GM21786 (cell line): Measurements from ENCODE around the gene SPATA3.
"Not testable (repeated sequence)": the region's sequence is repeated elsewhere in the genome, so short reads cannot be mapped to it uniquely, and the experiment has no call there.

ENCODE experiments used
- ATAC-seq: cut with Tn5 transposase; IDR thresholded peaks from one replicate; pipeline ENCODE4 v1.9.1; 2021; ENCODE audit not compliant: unreplicated experiment

SPATA3 gene

GRCh38 chr2:231018184-231018583 lies 22.3 kb downstream of the SPATA3 start:
- ATAC-seq = no peak

DNA sequence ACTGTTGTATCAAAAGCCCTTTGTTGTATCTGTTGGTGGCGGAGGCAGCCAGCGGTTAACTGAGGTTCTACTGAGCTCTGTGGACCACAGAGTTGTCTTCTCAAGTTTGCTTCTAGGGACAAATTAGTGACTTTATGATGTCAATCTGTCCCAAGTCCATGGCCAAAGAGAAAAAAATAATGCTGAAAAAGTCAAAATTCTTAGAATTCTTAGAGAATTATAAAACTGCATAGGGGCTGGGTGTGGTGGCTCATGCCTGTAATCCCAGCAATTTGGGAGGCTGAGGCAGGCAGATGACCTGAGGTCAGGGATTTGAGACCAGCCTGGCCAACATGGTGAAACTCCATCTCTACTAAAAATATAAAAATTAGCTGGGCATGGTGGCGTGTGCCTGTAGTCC lies 29.1 kb downstream of the SPATA3 start:
- not testable (repeated sequence) for ATAC-seq

GRCh38 chr2:231028889-231029288 lies 33.0 kb downstream of the SPATA3 start:
- no peak for ATAC-seq

DNA sequence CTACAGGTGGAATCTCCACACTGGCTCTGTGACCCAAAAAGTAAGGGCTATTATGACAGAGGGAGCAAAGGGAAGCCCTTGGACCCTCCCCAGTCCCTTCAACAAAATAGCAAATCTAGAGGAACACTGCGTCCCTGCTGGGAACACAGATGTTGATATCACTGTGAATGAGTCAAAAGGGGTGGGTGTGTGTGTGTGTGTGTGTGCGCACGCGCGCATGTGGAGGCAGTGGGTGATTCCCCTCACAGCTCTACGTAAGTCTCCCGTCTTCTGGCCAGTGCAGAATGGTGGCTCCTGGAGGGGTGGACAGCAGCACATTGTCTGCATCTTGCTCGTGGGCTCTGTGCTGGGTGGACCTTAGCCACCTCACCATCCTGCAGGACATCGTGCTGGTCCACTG lies 33.6 kb downstream of the SPATA3 start:
- no peak for ATAC-seq

DNA sequence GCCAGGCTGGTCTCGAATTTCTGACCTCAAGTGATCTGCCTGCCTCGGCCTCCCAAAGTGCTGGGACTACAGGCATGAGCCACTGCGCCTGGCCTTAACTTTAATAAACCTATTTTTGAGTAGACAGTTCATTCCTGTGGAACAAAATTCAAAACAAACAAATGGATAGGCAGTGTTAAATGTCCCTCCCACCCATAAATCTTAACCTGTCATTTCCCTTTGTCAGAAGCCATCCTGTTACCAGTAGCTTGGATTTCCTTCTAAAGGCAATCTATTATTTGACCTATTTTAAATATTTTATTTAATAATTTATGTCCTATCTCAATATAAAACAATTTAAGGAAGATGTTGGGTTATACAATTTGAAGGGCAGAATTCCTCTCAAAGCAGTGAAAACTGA lies 34.8 kb downstream of the SPATA3 start:
- ATAC-seq = no peak

DNA sequence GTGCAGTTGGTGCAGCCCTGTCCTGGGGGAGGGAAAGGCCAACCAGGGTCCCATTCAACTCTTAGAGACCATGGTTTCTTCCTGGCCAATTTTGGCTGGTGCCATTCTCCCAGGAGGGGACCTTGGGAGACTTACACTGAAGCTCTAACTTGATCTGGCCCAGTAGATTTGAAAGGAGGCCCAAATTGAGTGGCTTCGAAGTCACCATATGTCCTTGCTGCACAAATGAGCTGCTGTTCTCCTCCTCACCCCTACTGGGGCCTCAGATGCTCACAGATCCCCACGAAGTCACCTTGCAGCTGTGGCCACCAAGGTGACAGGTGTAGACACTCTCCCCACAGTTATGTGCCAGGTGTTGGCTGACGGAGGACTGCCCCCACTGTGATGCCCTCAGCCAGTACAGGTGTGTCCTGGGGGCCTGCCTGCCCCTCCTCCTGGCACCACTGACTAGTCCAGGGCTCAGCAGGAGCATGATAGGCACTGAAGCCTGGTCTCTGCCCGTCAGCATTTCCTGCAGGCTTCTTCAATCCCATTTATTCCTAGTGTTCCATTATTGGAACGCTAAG lies 36.7 kb downstream of the SPATA3 start:
- no peak for ATAC-seq

- ATAC-seq = no peak
Observed at GRCh38 chr2:231033147-231034132, 37.5 kb downstream of the SPATA3 start.

DNA sequence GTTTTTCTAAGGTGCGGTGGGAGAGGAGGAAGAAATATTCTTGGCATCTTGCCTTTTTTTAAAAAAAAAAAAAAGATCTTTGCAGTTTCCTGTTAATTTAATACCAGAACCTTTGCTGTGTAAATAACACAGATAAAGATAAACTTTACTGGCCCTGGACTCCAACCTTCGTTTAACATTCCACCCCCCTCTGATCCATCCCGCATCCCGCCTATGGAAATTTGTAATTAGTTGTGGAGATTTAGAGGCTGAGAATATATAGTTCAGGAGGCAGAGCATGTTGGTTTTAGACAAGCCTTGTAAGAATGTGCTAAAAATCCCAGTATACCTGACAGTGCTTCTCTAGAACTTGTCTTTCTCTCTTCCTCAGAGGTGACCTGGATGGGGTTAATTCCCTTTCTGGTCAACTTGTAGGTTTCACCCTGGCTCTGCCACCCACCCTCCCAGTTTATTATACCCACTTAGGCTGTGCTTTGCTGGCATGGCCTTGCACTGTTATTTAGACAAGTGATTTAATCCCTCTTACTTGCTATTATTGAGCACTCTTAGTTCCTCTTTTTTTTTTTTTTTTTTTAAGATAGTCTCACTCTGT lies 38.5 kb downstream of the SPATA3 start:
- no peak for ATAC-seq

- no peak for ATAC-seq
Observed at GRCh38 chr2:231036131-231036530, 40.2 kb downstream of the SPATA3 start.

GRCh38 chr2:231036578-231037106 lies 40.7 kb downstream of the SPATA3 start:
- no peak for ATAC-seq

DNA sequence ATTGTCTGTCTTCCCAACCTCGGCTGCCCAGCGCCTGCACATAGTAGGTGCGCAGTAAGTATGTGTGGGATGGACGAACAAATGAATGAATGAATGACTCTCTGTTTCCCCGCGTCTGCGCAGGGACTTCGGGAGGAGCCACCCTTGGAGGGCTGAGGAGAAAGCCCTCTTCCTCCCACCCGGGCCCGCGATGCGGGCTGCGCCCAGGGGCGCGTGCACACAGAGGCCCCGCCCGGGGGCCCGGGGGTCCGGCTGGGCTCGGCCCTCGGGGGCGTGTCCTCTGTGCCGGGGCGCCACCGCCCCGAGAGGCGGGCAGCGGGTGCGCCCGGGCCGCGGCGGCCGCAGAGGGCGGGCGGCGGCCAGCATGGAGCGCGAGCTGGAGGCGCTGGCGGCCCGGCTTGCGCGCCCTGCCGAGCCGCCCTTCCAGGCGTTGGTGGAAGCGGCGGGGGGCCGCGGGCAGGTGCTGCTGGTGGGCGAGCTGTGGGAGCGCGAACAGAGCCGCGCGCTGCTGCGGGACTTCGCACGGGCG lies 41.3 kb downstream of the SPATA3 start, which contains the start of gene C2orf72:
Gene C2orf72, plus strand, starts transcription at position 322 of the 529 bp plus-strand sequence. Its CDS starts 43 bp downstream, at position 365.
- ATAC-seq = no peak

GRCh38 chr2:231037731-231038482 lies 42.0 kb downstream of the SPATA3 start:
- no peak for ATAC-seq

DNA sequence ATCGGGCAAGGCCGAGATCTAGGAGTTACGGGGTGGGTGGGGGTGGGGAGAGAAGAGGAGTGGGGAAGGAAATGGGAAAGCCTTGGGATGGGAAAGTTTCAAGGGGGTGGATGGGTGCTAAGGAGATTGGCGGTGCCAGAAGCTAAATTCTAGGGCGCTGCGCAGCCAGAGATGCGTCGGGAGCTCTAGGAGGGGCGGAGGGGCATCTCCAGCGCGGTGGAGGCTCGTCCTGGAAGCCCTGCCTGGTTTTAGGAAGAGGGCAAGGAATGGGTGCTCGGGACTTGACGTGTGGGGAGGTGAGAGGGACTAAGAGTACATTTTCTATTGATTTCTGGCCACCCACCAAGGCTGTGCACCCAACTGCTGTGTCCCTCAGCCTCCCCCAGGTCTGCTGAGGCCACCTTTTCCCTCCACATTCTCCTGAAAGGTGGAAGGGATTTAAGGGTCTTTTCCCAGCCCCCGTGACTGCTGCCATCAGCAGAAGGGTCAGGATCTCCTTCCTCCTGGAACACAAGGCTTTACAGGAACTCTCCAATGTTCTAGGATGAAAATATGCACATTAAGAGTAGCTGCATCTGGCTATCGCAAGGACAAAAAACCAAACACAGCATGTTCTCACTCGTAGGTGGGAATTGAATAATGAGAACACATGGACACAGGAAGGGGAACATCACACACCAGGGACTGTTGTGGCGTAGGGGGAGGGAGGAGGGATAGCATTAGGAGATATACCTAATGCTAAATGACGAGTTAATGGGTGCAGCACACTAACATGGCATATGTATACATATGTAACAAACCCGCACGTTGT lies 42.8 kb downstream of the SPATA3 start:
- no peak for ATAC-seq

DNA sequence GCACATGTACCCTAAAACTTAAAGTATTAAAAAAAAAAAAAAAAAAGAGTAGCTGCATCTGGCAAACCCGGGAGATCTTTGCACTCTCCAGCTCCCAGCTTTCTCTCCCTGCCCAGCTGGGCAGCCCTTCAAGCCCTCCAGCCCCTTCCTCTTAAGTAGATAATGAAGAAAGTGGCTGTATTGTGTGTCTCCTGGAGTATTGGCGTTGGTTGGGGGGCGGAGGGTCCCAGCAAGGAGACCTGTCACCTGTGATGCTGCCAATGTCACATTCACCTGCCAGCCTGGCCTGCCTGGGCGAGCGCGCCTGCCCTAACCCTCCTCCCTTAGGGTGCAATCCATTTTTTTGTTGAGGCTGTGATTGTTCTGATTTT lies 43.4 kb downstream of the SPATA3 start:
- ATAC-seq = no peak

DNA sequence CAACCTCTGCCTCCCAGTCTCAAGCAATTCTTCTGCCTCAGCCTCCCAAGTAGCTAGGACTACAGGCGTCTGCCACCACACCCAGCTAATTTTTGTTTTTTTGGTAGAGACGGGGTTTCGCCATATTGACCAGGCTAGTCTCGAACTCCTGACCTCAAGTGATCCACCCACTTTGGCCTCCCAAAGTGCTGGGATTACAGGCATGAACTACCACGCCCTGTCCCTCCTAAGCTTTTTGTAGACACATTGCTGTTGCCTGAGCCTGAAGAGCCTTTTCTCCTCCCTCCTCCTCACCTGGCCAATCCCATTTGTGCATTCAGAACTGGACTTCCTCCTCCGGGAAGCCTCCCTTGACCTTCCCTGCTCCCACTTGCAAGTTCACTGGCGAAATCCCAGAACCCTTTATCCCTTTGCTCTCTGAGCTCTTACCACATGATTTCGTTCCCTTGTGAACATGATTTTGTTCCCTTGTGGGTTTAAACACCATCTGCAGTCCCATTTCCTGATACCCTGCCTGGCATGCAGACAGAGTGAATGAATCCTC lies 44.0 kb downstream of the SPATA3 start:
- no peak for ATAC-seq

GRCh38 chr2:231041061-231041689 lies 45.3 kb downstream of the SPATA3 start:
- no peak for ATAC-seq

GRCh38 chr2:231043796-231044195 lies 47.9 kb downstream of the SPATA3 start:
- no peak for ATAC-seq

GRCh38 chr2:231046916-231047273 lies 51.0 kb downstream of the SPATA3 start:
- ATAC-seq = no peak

GRCh38 chr2:231047274-231047922 lies 51.5 kb downstream of the SPATA3 start:
- no peak for ATAC-seq
